Keratinocyte (primary cell): Measurements from ENCODE around the gene ATP6V1G3. TPM values are rescaled to one million over a fixed set of nuclear protein-coding genes. Genes with fewer than 3 reads are reported as not detected.

ENCODE experiments used
- DNase-seq: peaks from one replicate; pipeline ENCODE4 v3.0.0-alpha.2; 2011; ENCODE audit warnings: low read depth, missing footprints, low spot score
- FAIRE-seq: peaks from 2 replicates; lab custom pipeline; 2011; peaks lifted over from hg19 to GRCh38; lab: Jason Lieb, UNC
- H2AFZ ChIP-seq: 2 replicates; pipeline ENCODE4 v1.6.0; 2012; ENCODE audit warnings: low read length, control low read depth, inconsistent platforms; ENCODE audit not compliant: control insufficient read depth
- H3K27ac ChIP-seq: 2 replicates; pipeline ENCODE4 v1.5.1; 2011; ENCODE audit warnings: low read length; ENCODE audit not compliant: control insufficient read depth, insufficient read depth
- H3K27me3 ChIP-seq: 3 replicates; pipeline ENCODE4 v1.6.0; 2011; ENCODE audit warnings: low read length; ENCODE audit not compliant: control insufficient read depth, insufficient read depth; ENCODE audit errors: extremely low read depth
- H3K36me3 ChIP-seq, 2 experiments: 2 replicates in 1 of 2; 3 replicates in 1 of 2; pipeline ENCODE4 v1.5.1; 2011; ENCODE audit warnings: low read length in 2 of 2, mild to moderate bottlenecking in 1 of 2; ENCODE audit not compliant: control insufficient read depth in 2 of 2, insufficient read depth in 2 of 2; ENCODE audit errors: extremely low read depth in 1 of 2
- H3K4me1 ChIP-seq: 3 replicates; pipeline ENCODE4 v1.5.1; 2011; ENCODE audit warnings: low read length; ENCODE audit not compliant: control insufficient read depth, insufficient read depth; ENCODE audit errors: extremely low read depth
- H3K4me2 ChIP-seq: 3 replicates; pipeline ENCODE4 v1.6.0; 2011; ENCODE audit warnings: low read depth, low read length; ENCODE audit not compliant: control insufficient read depth, insufficient read depth; ENCODE audit errors: extremely low read depth
- H3K4me3 ChIP-seq, 3 experiments: fragments of 200-600 bp in 1 of 3; sonication (generic) in 1 of 3; 2 replicates in 2 of 3; 3 replicates in 1 of 3; pipeline ENCODE4 v1.5.1; 2011 to 2016; ENCODE audit warnings: low read length in 3 of 3, mild to moderate bottlenecking in 3 of 3, control low read depth in 2 of 3, inconsistent platforms in 1 of 3, low read depth in 1 of 3, mixed read lengths in 1 of 3, mixed run types in 1 of 3, moderate library complexity in 1 of 3; ENCODE audit not compliant: control insufficient read depth in 2 of 3, insufficient read depth in 2 of 3; ENCODE audit errors: extremely low read depth in 1 of 3
- H3K79me2 ChIP-seq: 2 replicates; pipeline ENCODE4 v1.6.0; 2012; ENCODE audit warnings: low read length; ENCODE audit not compliant: control insufficient read depth, insufficient read depth
- H3K9ac ChIP-seq: 3 replicates; pipeline ENCODE4 v1.6.0; 2011; ENCODE audit warnings: low read length; ENCODE audit not compliant: control insufficient read depth, insufficient read depth; ENCODE audit errors: extremely low read depth
- H3K9me1 ChIP-seq: 3 replicates; pipeline ENCODE4 v1.6.0; 2011; ENCODE audit warnings: low read length; ENCODE audit not compliant: control insufficient read depth, insufficient read depth; ENCODE audit errors: extremely low read depth
- H3K9me3 ChIP-seq: 2 replicates; pipeline ENCODE4 v1.5.1; 2012; ENCODE audit warnings: low read depth, low read length; ENCODE audit not compliant: control insufficient read depth
- H4K20me1 ChIP-seq: 3 replicates; pipeline ENCODE4 v1.6.0; 2011; ENCODE audit warnings: low read length; ENCODE audit not compliant: control insufficient read depth, insufficient read depth; ENCODE audit errors: extremely low read depth
- EZH2 ChIP-seq: IDR thresholded peaks from one replicate; pipeline ENCODE4 v1.6.1; 2012; ENCODE audit warnings: inconsistent platforms, mild to moderate bottlenecking, low read length, moderate library complexity
- dilution Hi-C: fragments of 300-500 bp; cut with MboI; formaldehyde crosslinking; loops from one replicate; pipeline ENCODE4 v1.7.0; 2020; ENCODE audit warnings: low sequenced_read_pairs; ENCODE audit not compliant: extremely low pct_ligation_motif_present
- polyA plus RNA-seq, 5 experiments: library from polyadenylated mRNA; depleted of rRNA in 3 of 5; stranded (reverse) in 3 of 5; stranded (forward) in 1 of 5; unstranded in 1 of 5; fragments of >200 nt; gene quantifications; 1 replicate in 1 of 5; 2 replicates in 3 of 5; 3 replicates in 1 of 5; pipeline versions ENCODE4 v1.2.1 to v1.2.3, GENCODE V29; 2011 to 2012; ENCODE audit warnings: missing spikeins in 2 of 5, low read depth in 1 of 5, low replicate concordance in 1 of 5
- TF ChIP-seq, protein P1 (sequence below), 3 experiments: IDR thresholded peaks in 1 of 3; conservative IDR thresholded peaks in 1 of 3; optimal IDR thresholded peaks in 1 of 3; 2 replicates in 2 of 3; 3 replicates in 1 of 3; pipeline versions ENCODE3 to v1.5.1; 2011; ENCODE audit warnings: low read length in 3 of 3, mild to moderate bottlenecking in 3 of 3, moderate library complexity in 2 of 3, control low read depth in 1 of 3, inconsistent platforms in 1 of 3; ENCODE audit not compliant: insufficient read depth in 2 of 3; ENCODE audit errors: extremely low read depth in 1 of 3

ATP6V1G3 gene
- polyA plus RNA-seq, 1 donor (not counting 4 experiments of a cell fraction or from before 2014, with no cell fraction given), result not detected

- no peaks in the 10 kb centered on the region for H3K27me3 ChIP-seq
- H3K4me1 ChIP-seq, result peaks cover 28% of the 10 kb centered on the region
- no peaks in the 10 kb centered on the region for H3K9me1 ChIP-seq
- H3K4me2 ChIP-seq, result peak overlapping the region; percentile 15
- no peak for FAIRE-seq
- dilution Hi-C loops, result no loop called here
- H3K36me3 ChIP-seq, result no peaks in the 10 kb centered on the region
- H3K27ac ChIP-seq, result no peak overlapping the region
- H4K20me1 ChIP-seq, result no peaks in the 10 kb centered on the region
- H3K4me3 ChIP-seq, result no peak overlapping the region
- H3K79me2 ChIP-seq, result no peaks in the 10 kb centered on the region
- no peak overlapping the region for H3K9ac ChIP-seq
- H3K9me3 ChIP-seq, result no peaks in the 10 kb centered on the region
- no peak for TF ChIP-seq EZH2
- TF ChIP-seq, protein P1, sequence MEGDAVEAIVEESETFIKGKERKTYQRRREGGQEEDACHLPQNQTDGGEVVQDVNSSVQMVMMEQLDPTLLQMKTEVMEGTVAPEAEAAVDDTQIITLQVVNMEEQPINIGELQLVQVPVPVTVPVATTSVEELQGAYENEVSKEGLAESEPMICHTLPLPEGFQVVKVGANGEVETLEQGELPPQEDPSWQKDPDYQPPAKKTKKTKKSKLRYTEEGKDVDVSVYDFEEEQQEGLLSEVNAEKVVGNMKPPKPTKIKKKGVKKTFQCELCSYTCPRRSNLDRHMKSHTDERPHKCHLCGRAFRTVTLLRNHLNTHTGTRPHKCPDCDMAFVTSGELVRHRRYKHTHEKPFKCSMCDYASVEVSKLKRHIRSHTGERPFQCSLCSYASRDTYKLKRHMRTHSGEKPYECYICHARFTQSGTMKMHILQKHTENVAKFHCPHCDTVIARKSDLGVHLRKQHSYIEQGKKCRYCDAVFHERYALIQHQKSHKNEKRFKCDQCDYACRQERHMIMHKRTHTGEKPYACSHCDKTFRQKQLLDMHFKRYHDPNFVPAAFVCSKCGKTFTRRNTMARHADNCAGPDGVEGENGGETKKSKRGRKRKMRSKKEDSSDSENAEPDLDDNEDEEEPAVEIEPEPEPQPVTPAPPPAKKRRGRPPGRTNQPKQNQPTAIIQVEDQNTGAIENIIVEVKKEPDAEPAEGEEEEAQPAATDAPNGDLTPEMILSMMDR (optimal IDR thresholded peaks at IDR 0.05 in 1 of 3, IDR thresholded peaks at IDR 0.05 in 1 of 3, conservative IDR thresholded peaks at IDR 0.05 in 1 of 3; ENCODE audit: extremely low read depth in 1 of 3, insufficient read depth in 2 of 3, low read length in 3 of 3), result no peak
- DNase-seq, result peak; percentile 35
- no peak overlapping the region for H2AFZ ChIP-seq
Measured at GRCh38 chr1:198496216-198497143, 44.0 kb downstream of the ATP6V1G3 start.

GRCh38 chr1:198495631-198496030 lies 44.8 kb downstream of the ATP6V1G3 start:
- H3K27me3 ChIP-seq, result no peaks in the 10 kb centered on the region
- no peak overlapping the region for H3K4me3 ChIP-seq
- peaks cover 28% of the 10 kb centered on the region for H3K4me1 ChIP-seq
- no peak overlapping the region for H2AFZ ChIP-seq
- H3K4me2 ChIP-seq, result no peak overlapping the region
- no peak overlapping the region for H3K9ac ChIP-seq
- DNase-seq (no peak), FAIRE-seq (no peak)
- no peak overlapping the region for H3K27ac ChIP-seq
- TF ChIP-seq, protein P1 (optimal IDR thresholded peaks at IDR 0.05 in 1 of 3, IDR thresholded peaks at IDR 0.05 in 1 of 3, conservative IDR thresholded peaks at IDR 0.05 in 1 of 3; ENCODE audit: extremely low read depth in 1 of 3, insufficient read depth in 2 of 3, low read length in 3 of 3), result no peak
- TF ChIP-seq EZH2, result no peak
- H4K20me1 ChIP-seq, result no peaks in the 10 kb centered on the region
- H3K36me3 ChIP-seq, result no peaks in the 10 kb centered on the region
- dilution Hi-C loops, result no loop called here
- no peaks in the 10 kb centered on the region for H3K9me1 ChIP-seq
- H3K9me3 ChIP-seq, result no peaks in the 10 kb centered on the region
- no peaks in the 10 kb centered on the region for H3K79me2 ChIP-seq
